Adrenal gland (tissue), 12 donors: ENCODE data around the gene SDCCAG8. TPM values are rescaled to one million over a fixed set of nuclear protein-coding genes. Genes with fewer than 3 reads are reported as not detected.

Source experiments
- DNase-seq, 7 donors: peaks; one replicate each; pipeline ENCODE4 v3.0.0-alpha.2; 2019 to 2020
- H3K27ac ChIP-seq, 5 donors: fragments of 200-600 bp; sonication (generic) in 4 of 5; 1 replicate in 3 of 5; 2 replicates in 2 of 5; pipeline versions ENCODE4 v1.5.1 to v1.8.0; 2016 to 2020; ENCODE audit warnings: mild to moderate bottlenecking in 1 of 5
- H3K27me3 ChIP-seq: fragments of 200-600 bp; 2 replicates; pipeline ENCODE4 v1.8.0; 2021
- H3K36me3 ChIP-seq, 2 donors: fragments of 200-600 bp; replicated peaks in 1 of 2; 1 replicate in 1 of 2; 2 replicates in 1 of 2; pipeline versions ENCODE4 v1.5.1 to v1.8.0; 2018 to 2022
- H3K4me1 ChIP-seq, 2 donors: fragments of 200-600 bp; replicated peaks in 1 of 2; 1 replicate in 1 of 2; 2 replicates in 1 of 2; pipeline versions ENCODE4 v1.5.1 to v1.8.0; 2018 to 2021
- H3K4me3 ChIP-seq, 4 donors: fragments of 200-600 bp; sonication (generic) in 3 of 4; one replicate each; pipeline ENCODE4 v1.5.1; 2016 to 2018
- H3K9me3 ChIP-seq, 3 donors: fragments of 200-600 bp; sonication (generic) in 1 of 3; replicated peaks in 1 of 3; 1 replicate in 2 of 3; 2 replicates in 1 of 3; pipeline versions ENCODE4 v1.5.1 to v1.8.0; 2016 to 2021
- CTCF ChIP-seq, 6 experiments: fragments of 450-650 bp in 4 of 6; fragments of 200-600 bp in 2 of 6; sonication (generic) in 1 of 6; IDR thresholded peaks; 1 replicate in 5 of 6; 2 replicates in 1 of 6; pipeline versions ENCODE4 v1.5.1 to v1.8.0; 2016 to 2021; ENCODE audit warnings: antibody characterized with exemption in 6 of 6, mild to moderate bottlenecking in 2 of 6, moderate library complexity in 1 of 6
- POLR2A ChIP-seq, 2 donors: fragments of 450-650 bp; IDR thresholded peaks; one replicate each; pipeline ENCODE4 v1.6.1; 2017; ENCODE audit warnings: antibody characterized with exemption in 2 of 2, mild to moderate bottlenecking in 2 of 2, moderate library complexity in 1 of 2
- WGBS, 4 donors: extraction: QIAGEN DNeasy Blood & Tissue Kit in 2 of 4; methylation state at CpG; one replicate each; pipeline versions ENCODE4 v1.1.5 to v1.1.7; 2013 to 2017; 5-methylcytosine and 5-hydroxymethylcytosine counted together
- intact Hi-C, 2 donors: fragments of 100-400 bp; cut with DNase I; formaldehyde crosslinking; loops; one replicate each; pipeline versions ENCODE4 v1.14.1 to v1.15.0; 2022 to 2023
- polyA plus RNA-seq, 3 donors: library from polyadenylated mRNA; stranded (reverse); fragments of 200-250 nt in 2 of 3; fragments of 350-450 nt in 1 of 3; fragmentation: Illumina TruSeq in 1 of 3; extraction: RNeasy Lipid Tissue Mini Kit (QIAGEN cat#74804) in 1 of 3; gene quantifications; one replicate each; pipeline ENCODE4 v1.2.3, GENCODE V29; 2013 to 2014
- total RNA-seq, 9 donors: library from RNA; depleted of rRNA in 4 of 9; stranded (reverse); fragments of >200 nt in 4 of 9; fragments of 120-200 nt in 1 of 9; fragmentation: NEBNext Ultra II Directional in 1 of 9; extraction: Animal tissue kit (Norgen Biotek cat#: 25700) in 1 of 9; gene quantifications; one replicate each; pipeline versions ENCODE4 v1.1.0 to v1.2.4, GENCODE V29; 2013 to 2023
- donor health status: healthy with polysubstance abuse.
- donor health status: Bipolar disorder and iron deficiency.
- donor health status: DM: yes; HTN: yes; CAD: no.
- donor health status: DM: no; HTN: no; CAD: no.
- donor health status: DM: no; HTN: no; CAD: no.
- donor health status: DM: yes; HTN: yes; CAD: no.

SDCCAG8 gene
- total and polyA plus RNA-seq, 12 donors: 22.5 to 60.9 (median 44.1) TPM

- Histone ChIP-seq H3K4me3 (no peak overlapping the region), H3K9me3 (no peaks in the 10 kb centered on the region), H3K27ac (no peak overlapping the region), H3K27me3 (no peaks in the 10 kb centered on the region), H3K4me1 (peaks cover 0 to 15% of the 10 kb centered on the region in 2 donors), H3K36me3 (no peaks in the 10 kb centered on the region)
- TF ChIP-seq CTCF (IDR thresholded peaks at IDR 0.05): no peak
- TF ChIP-seq POLR2A (IDR thresholded peaks at IDR 0.05): no peak
- 44 to 65% (median 61%) methylated on average over 1 of the region's 1 CpG for whole genome bisulfite sequencing, 4 donors
- no peak for DNase-seq
- intact Hi-C loops: no loop called here
Measured at GRCh38 chr1:243520831-243521230, 265.0 kb downstream of the SDCCAG8 start.

- WGBS, 4 donors: 82 to 86% (median 83%) methylated on average over 5 of the region's 5 CpGs
- intact Hi-C loops: no loop called here
- TF ChIP-seq CTCF (IDR thresholded peaks at IDR 0.05): no peak
- TF ChIP-seq POLR2A (IDR thresholded peaks at IDR 0.05): no peak
Measured at GRCh38 chr1:243523766-243524165, 267.9 kb downstream of the SDCCAG8 start.

GRCh38 chr1:243525085-243525487 lies 269.2 kb downstream of the SDCCAG8 start:
- H3K27ac ChIP-seq: no peak overlapping the region
- H3K4me1 ChIP-seq: peaks cover 0 to 15% of the 10 kb centered on the region in 2 donors

More at GRCh38 chr1:243523766-243524165, 267.9 kb downstream of the SDCCAG8 start:
- H3K4me1 ChIP-seq: peaks cover 0 to 15% of the 10 kb centered on the region in 2 donors
- H3K36me3 ChIP-seq: no peaks in the 10 kb centered on the region
- no peaks in the 10 kb centered on the region for H3K27me3 ChIP-seq
- H3K4me3 ChIP-seq: no peak overlapping the region
- DNase-seq: no peak
- no peaks in the 10 kb centered on the region for H3K9me3 ChIP-seq
- no peak overlapping the region for H3K27ac ChIP-seq

GRCh38 chr1:243526180-243526579 lies 270.3 kb downstream of the SDCCAG8 start:
- Histone ChIP-seq H3K9me3 (no peaks in the 10 kb centered on the region), H3K27ac (no peak overlapping the region), H3K36me3 (no peaks in the 10 kb centered on the region), H3K27me3 (no peaks in the 10 kb centered on the region), H3K4me3 (no peak overlapping the region), H3K4me1 (peaks cover 0 to 7% of the 10 kb centered on the region in 2 donors)
- TF ChIP-seq POLR2A (IDR thresholded peaks at IDR 0.05) (no peak), CTCF (IDR thresholded peaks at IDR 0.05) (no peak)
- DNase-seq: no peak
- intact Hi-C loops: no loop called here
- WGBS, 4 donors: 93 to 97% (median 96%) methylated on average over 7 of the region's 7 CpGs

More at GRCh38 chr1:243525085-243525487, 269.2 kb downstream of the SDCCAG8 start:
- TF ChIP-seq CTCF (IDR thresholded peaks at IDR 0.05): no peak
- no peak for TF ChIP-seq POLR2A (IDR thresholded peaks at IDR 0.05)
- Histone ChIP-seq H3K4me3 (no peak overlapping the region), H3K27me3 (no peaks in the 10 kb centered on the region), H3K36me3 (no peaks in the 10 kb centered on the region), H3K9me3 (no peaks in the 10 kb centered on the region)
- intact Hi-C loops: no loop called here
- 66 to 73% (median 69%) methylated on average over 2 of the region's 2 CpGs for WGBS, 4 donors
- no peak for DNase-seq
